H9 (cell line): ENCODE data around the gene RASSF5. TPM values are rescaled to one million over a fixed set of nuclear protein-coding genes. Genes with fewer than 3 reads are reported as not detected.

Source experiments
- DNase-seq: peaks from one replicate; pipeline ENCODE4 v3.0.0-alpha.2; 2017
- H2AFZ ChIP-seq: one replicate; pipeline ENCODE4 v1.6.1; 2013; ENCODE audit warnings: mild to moderate bottlenecking, low read length, control low read depth, moderate library complexity
- H2AK5ac ChIP-seq: 2 replicates; pipeline ENCODE4 v1.6.1; 2013; ENCODE audit warnings: low read length, control low read depth, mixed read lengths; ENCODE audit not compliant: insufficient read length
- H2BK120ac ChIP-seq: one replicate; pipeline ENCODE4 v1.6.1; 2013; ENCODE audit warnings: low read depth, mild to moderate bottlenecking, low read length, control low read depth, inconsistent platforms; ENCODE audit not compliant: poor library complexity, severe bottlenecking
- H2BK12ac ChIP-seq: 2 replicates; pipeline ENCODE4 v1.6.1; 2013; ENCODE audit warnings: low read length, control low read depth, mixed read lengths, low read depth; ENCODE audit not compliant: insufficient read length
- H2BK15ac ChIP-seq: 2 replicates; pipeline ENCODE4 v1.6.1; 2013; ENCODE audit warnings: low read depth, low read length, control low read depth
- H2BK20ac ChIP-seq: one replicate; pipeline ENCODE4 v1.6.1; 2013; ENCODE audit warnings: low read depth, mild to moderate bottlenecking, low read length, control low read depth, inconsistent platforms; ENCODE audit not compliant: poor library complexity, severe bottlenecking
- H2BK5ac ChIP-seq: 2 replicates; pipeline ENCODE4 v1.6.1; 2013; ENCODE audit warnings: low read length, control low read depth, mixed read lengths; ENCODE audit not compliant: insufficient read length
- H3K14ac ChIP-seq: 2 replicates; pipeline ENCODE4 v1.6.1; 2013; ENCODE audit warnings: low read length, control low read depth; ENCODE audit not compliant: insufficient read depth
- H3K18ac ChIP-seq: 2 replicates; pipeline ENCODE4 v1.6.1; 2013; ENCODE audit warnings: low read depth, mild to moderate bottlenecking, mixed read lengths, low read length, control low read depth; ENCODE audit not compliant: insufficient read length
- H3K23ac ChIP-seq: 2 replicates; pipeline ENCODE4 v1.6.1; 2013; ENCODE audit warnings: low read length, control low read depth, mixed read lengths, low read depth; ENCODE audit not compliant: insufficient read length
- H3K23me2 ChIP-seq: 2 replicates; pipeline ENCODE4 v1.6.1; 2013; ENCODE audit warnings: low read depth, mild to moderate bottlenecking, mixed read lengths, low read length, control low read depth; ENCODE audit not compliant: insufficient read length, poor library complexity, severe bottlenecking
- H3K27ac ChIP-seq: 2 replicates; pipeline ENCODE4 v1.5.1; 2013; ENCODE audit warnings: low read length, control low read depth, mixed read lengths, low read depth; ENCODE audit not compliant: insufficient read length
- H3K27me3 ChIP-seq: 2 replicates; pipeline ENCODE4 v1.6.1; 2013; ENCODE audit warnings: low read length, control low read depth, inconsistent platforms; ENCODE audit not compliant: insufficient read depth
- H3K4ac ChIP-seq: 2 replicates; pipeline ENCODE4 v1.6.1; 2013; ENCODE audit warnings: low read depth, mild to moderate bottlenecking, control low read depth, inconsistent platforms, low read length, moderate library complexity
- H3K4me1 ChIP-seq: 2 replicates; pipeline ENCODE4 v1.6.1; 2013; ENCODE audit warnings: low read length, control low read depth, inconsistent platforms; ENCODE audit not compliant: insufficient read depth
- H3K4me2 ChIP-seq: 2 replicates; pipeline ENCODE4 v1.6.1; 2013; ENCODE audit warnings: low read length, control low read depth, mixed read lengths; ENCODE audit not compliant: insufficient read length, insufficient read depth
- H3K56ac ChIP-seq: 2 replicates; pipeline ENCODE4 v1.6.1; 2013; ENCODE audit warnings: low read depth, mild to moderate bottlenecking, mixed read lengths, low read length, control low read depth; ENCODE audit not compliant: insufficient read length
- H3K79me1 ChIP-seq: 2 replicates; pipeline ENCODE4 v1.6.1; 2013; ENCODE audit warnings: low read depth, mild to moderate bottlenecking, moderate library complexity, low read length, control low read depth, inconsistent platforms; ENCODE audit not compliant: insufficient read depth, poor library complexity, severe bottlenecking
- H3K79me2 ChIP-seq: 2 replicates; pipeline ENCODE4 v1.6.1; 2013; ENCODE audit warnings: low read length, control low read depth, inconsistent platforms; ENCODE audit not compliant: insufficient read depth
- H3K9ac ChIP-seq: 2 replicates; pipeline ENCODE4 v1.6.1; 2013; ENCODE audit warnings: low read length, control low read depth, mixed read lengths; ENCODE audit not compliant: insufficient read length; ENCODE audit errors: extremely low read depth
- H3K9me3 ChIP-seq: one replicate; pipeline ENCODE4 v1.6.1; 2013; ENCODE audit warnings: low read depth, low read length, inconsistent platforms; ENCODE audit not compliant: control insufficient read depth
- H3T11ph ChIP-seq: one replicate; pipeline ENCODE4 v1.6.1; 2013; ENCODE audit warnings: mild to moderate bottlenecking, low read length, control low read depth, inconsistent platforms
- H4K20me1 ChIP-seq: one replicate; pipeline ENCODE4 v1.6.1; 2013; ENCODE audit not compliant: control insufficient read depth, insufficient read length, insufficient read depth
- H4K5ac ChIP-seq: 2 replicates; pipeline ENCODE4 v1.6.1; 2013; ENCODE audit warnings: low read depth, mild to moderate bottlenecking, mixed read lengths, low read length, control low read depth; ENCODE audit not compliant: insufficient read length
- H4K8ac ChIP-seq: replicated peaks from 2 replicates; pipeline ENCODE4 v1.6.1; 2013; ENCODE audit warnings: low read length, control low read depth, mixed read lengths, low read depth; ENCODE audit not compliant: insufficient read length
- H4K91ac ChIP-seq: 2 replicates; pipeline ENCODE4 v1.6.1; 2013; ENCODE audit warnings: low read depth, mild to moderate bottlenecking, moderate library complexity, mixed read lengths, low read length, control low read depth; ENCODE audit not compliant: insufficient read length
- H3K27ac Mint-ChIP-seq, 3 experiments: 2 replicates in 2 of 3; 3 replicates in 1 of 3; pipeline ENCODE4 v1.8.0; 2020 to 2021; ENCODE audit warnings: mixed read lengths in 3 of 3, mild to moderate bottlenecking in 1 of 3, moderate library complexity in 1 of 3
- H3K27me3 Mint-ChIP-seq: 2 replicates; pipeline ENCODE4 v1.8.0; 2021; ENCODE audit warnings: low read depth, mild to moderate bottlenecking, moderate library complexity, mixed read lengths
- H3K36me3 Mint-ChIP-seq, 3 experiments: 2 replicates in 2 of 3; 3 replicates in 1 of 3; pipeline ENCODE4 v1.8.0; 2020 to 2021; ENCODE audit warnings: low read depth in 3 of 3, mixed read lengths in 3 of 3; ENCODE audit not compliant: insufficient read depth in 1 of 3
- H3K4me1 Mint-ChIP-seq, 2 experiments: 2 replicates each; pipeline ENCODE4 v1.8.0; 2020; ENCODE audit warnings: mixed read lengths in 2 of 2
- H3K4me3 Mint-ChIP-seq, 2 experiments: 2 replicates in 1 of 2; 3 replicates in 1 of 2; pipeline ENCODE4 v1.8.0; 2020 to 2021; ENCODE audit warnings: mild to moderate bottlenecking in 2 of 2, mixed read lengths in 2 of 2, moderate library complexity in 1 of 2
- H3K9me3 Mint-ChIP-seq, 2 experiments: 2 replicates in 1 of 2; 3 replicates in 1 of 2; pipeline ENCODE4 v1.8.0; 2020; ENCODE audit warnings: mild to moderate bottlenecking in 2 of 2, mixed read lengths in 2 of 2, moderate library complexity in 1 of 2
- WGBS: extraction: QIAGEN DNeasy Blood & Tissue Kit; methylation state at CpG from one replicate; pipeline ENCODE4 v1.1.7; 2013; ENCODE audit warnings: missing lambda C conversion rate, low lambda C conversion rate, mixed read lengths; ENCODE audit not compliant: insufficient read length; ENCODE audit errors: extremely low coverage; 5-methylcytosine and 5-hydroxymethylcytosine counted together
- total RNA-seq: library from RNA; stranded (reverse); gene quantifications from 2 replicates; pipeline ENCODE4 v1.2.1, GENCODE V29; 2021
- TF ChIP-seq, protein P1 (sequence below): fragments of 200-600 bp; sonication (generic); conservative IDR thresholded peaks from 3 replicates; pipeline ENCODE4 v1.8.0; 2021; ENCODE audit warnings: antibody characterized with exemption, mild to moderate bottlenecking

RASSF5 gene
- total RNA-seq, 1 experiment from 2014 or later = 0.50 TPM

DNA sequence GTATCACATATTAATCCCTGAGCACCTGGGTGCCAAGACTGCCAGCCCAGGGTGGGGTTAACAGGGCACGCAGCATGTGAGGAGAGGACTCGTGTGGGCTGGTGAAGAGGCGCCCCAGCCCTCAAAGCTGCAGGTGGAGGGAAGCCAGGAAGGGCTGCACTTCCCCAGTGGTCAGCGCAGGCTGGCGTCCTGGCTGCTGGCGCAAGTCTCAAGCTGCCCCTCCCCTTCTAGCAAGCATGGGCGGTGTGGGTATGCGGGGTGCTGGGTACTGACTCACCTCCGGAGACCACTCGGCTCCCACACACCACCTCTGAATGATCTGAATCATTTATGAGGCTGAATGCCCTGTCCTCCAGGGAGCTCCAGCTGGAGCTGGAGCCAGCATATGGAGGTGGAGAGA lies 60.9 kb downstream of the RASSF5 start:
- H2BK20ac ChIP-seq = no peak overlapping the region
- no CpG with 5 or more reads among the region's 10 CpGs for WGBS
- no peaks in the 10 kb centered on the region for H3K23me2 ChIP-seq
- TF ChIP-seq, protein P1, sequence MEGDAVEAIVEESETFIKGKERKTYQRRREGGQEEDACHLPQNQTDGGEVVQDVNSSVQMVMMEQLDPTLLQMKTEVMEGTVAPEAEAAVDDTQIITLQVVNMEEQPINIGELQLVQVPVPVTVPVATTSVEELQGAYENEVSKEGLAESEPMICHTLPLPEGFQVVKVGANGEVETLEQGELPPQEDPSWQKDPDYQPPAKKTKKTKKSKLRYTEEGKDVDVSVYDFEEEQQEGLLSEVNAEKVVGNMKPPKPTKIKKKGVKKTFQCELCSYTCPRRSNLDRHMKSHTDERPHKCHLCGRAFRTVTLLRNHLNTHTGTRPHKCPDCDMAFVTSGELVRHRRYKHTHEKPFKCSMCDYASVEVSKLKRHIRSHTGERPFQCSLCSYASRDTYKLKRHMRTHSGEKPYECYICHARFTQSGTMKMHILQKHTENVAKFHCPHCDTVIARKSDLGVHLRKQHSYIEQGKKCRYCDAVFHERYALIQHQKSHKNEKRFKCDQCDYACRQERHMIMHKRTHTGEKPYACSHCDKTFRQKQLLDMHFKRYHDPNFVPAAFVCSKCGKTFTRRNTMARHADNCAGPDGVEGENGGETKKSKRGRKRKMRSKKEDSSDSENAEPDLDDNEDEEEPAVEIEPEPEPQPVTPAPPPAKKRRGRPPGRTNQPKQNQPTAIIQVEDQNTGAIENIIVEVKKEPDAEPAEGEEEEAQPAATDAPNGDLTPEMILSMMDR = no peak
- H4K5ac ChIP-seq = no peak overlapping the region
- no peaks in the 10 kb centered on the region for H3K79me1 ChIP-seq
- no peak overlapping the region for H3K56ac ChIP-seq
- H2AK5ac ChIP-seq = no peak overlapping the region
- H3K9me3 ChIP-seq = no peaks in the 10 kb centered on the region
- no peak overlapping the region for H2BK12ac ChIP-seq
- peaks cover 23% of the 10 kb centered on the region for H3K27me3 Mint-ChIP-seq
- H3K4me2 ChIP-seq = no peak overlapping the region
- H3K79me2 ChIP-seq = no peaks in the 10 kb centered on the region
- no peak overlapping the region for H3K4ac ChIP-seq
- H3K23ac ChIP-seq = no peak overlapping the region
- no peak overlapping the region for H3K27ac ChIP-seq
- H3K9me3 Mint-ChIP-seq = no peaks in the 10 kb centered on the region
- H3K14ac ChIP-seq = no peak overlapping the region
- H3K18ac ChIP-seq = no peak overlapping the region
- no peak for DNase-seq
- no peak overlapping the region for H3K4me3 Mint-ChIP-seq
- H2BK5ac ChIP-seq = no peak overlapping the region
- H3K9ac ChIP-seq = no peak overlapping the region
- H2BK120ac ChIP-seq = no peak overlapping the region
- peaks cover 12 to 13% of the 10 kb centered on the region in 2 experiments for H3K4me1 Mint-ChIP-seq
- H3K27ac Mint-ChIP-seq = no peak overlapping the region
- no peak overlapping the region for H2AFZ ChIP-seq
- no peak overlapping the region for H4K8ac ChIP-seq
- no peak overlapping the region for H4K91ac ChIP-seq
- H2BK15ac ChIP-seq = no peak overlapping the region
- H4K20me1 ChIP-seq = no peaks in the 10 kb centered on the region
- no peaks in the 10 kb centered on the region for H3K36me3 Mint-ChIP-seq
- no peaks in the 10 kb centered on the region for H3K27me3 ChIP-seq
- no peak overlapping the region for H3T11ph ChIP-seq
- peaks cover 2% of the 10 kb centered on the region; the same call in 1 of the 2 replicates for H3K4me1 ChIP-seq
